Measurements from ENCODE around the gene PHC3.
"Not testable (repeated sequence)": the region's sequence is repeated elsewhere in the genome, so short reads cannot be mapped to it uniquely, and the experiment has no call there.

The PHC3 gene

GRCh38 chr3:170114165-170114564 is 67.4 kb downstream of the PHC3 start:
- DNase-seq = not testable (repeated sequence)

- no peak for DNase-seq
Observed at GRCh38 chr3:170111147-170111771, 70.3 kb downstream of the PHC3 start.

GRCh38 chr3:170109579-170110293 is 71.8 kb downstream of the PHC3 start:
- DNase-seq = no peak

GRCh38 chr3:170108955-170109354 is 72.6 kb downstream of the PHC3 start:
- DNase-seq = no peak

GRCh38 chr3:170107941-170108340 is 73.6 kb downstream of the PHC3 start:
- no peak for DNase-seq

- no peak for DNase-seq
Observed at GRCh38 chr3:170102431-170102830, 79.1 kb downstream of the PHC3 start.

- no peak for DNase-seq
Observed at GRCh38 chr3:170100944-170101343, 80.6 kb downstream of the PHC3 start.

GRCh38 chr3:170098753-170099152 is 82.8 kb downstream of the PHC3 start:
- no peak for DNase-seq

- no peak for DNase-seq
Observed at GRCh38 chr3:170096342-170096741, 85.2 kb downstream of the PHC3 start.

GRCh38 chr3:170095771-170096170 is 85.8 kb downstream of the PHC3 start:
- DNase-seq = no peak

GRCh38 chr3:170092907-170093306 is 88.6 kb downstream of the PHC3 start:
- no peak for DNase-seq

GRCh38 chr3:170090601-170090981 is 90.9 kb downstream of the PHC3 start:
- no peak for DNase-seq

- DNase-seq = no peak
Observed at GRCh38 chr3:170089862-170090600, 91.5 kb downstream of the PHC3 start.

- DNase-seq = no peak
Observed at GRCh38 chr3:170085396-170085795, 96.1 kb downstream of the PHC3 start.

- DNase-seq = no peak
Observed at GRCh38 chr3:170083343-170083742, 98.2 kb downstream of the PHC3 start.

- no peak for DNase-seq
Observed at GRCh38 chr3:170081079-170081741, 100.3 kb downstream of the PHC3 start.

- no peak for DNase-seq
Observed at GRCh38 chr3:170080605-170081004, 100.9 kb downstream of the PHC3 start.

- DNase-seq = no peak
Observed at GRCh38 chr3:170079536-170080165, 101.9 kb downstream of the PHC3 start.

GRCh38 chr3:170078620-170079281 is 102.8 kb downstream of the PHC3 start:
- DNase-seq = no peak

GRCh38 chr3:170077361-170077760 is 104.2 kb downstream of the PHC3 start:
- no peak for DNase-seq

- no peak for DNase-seq
Observed at GRCh38 chr3:170076715-170077238, 104.8 kb downstream of the PHC3 start.

GRCh38 chr3:170075441-170076091 is 106.0 kb downstream of the PHC3 start:
- DNase-seq = no peak

Data from effector CD8-positive, alpha-beta T cell (primary cell).